Measurements from ENCODE around the gene IQGAP1. TPM values are rescaled to one million over a fixed set of nuclear protein-coding genes. Genes with fewer than 3 reads are reported as not detected.
"Not testable (repeated sequence)": the region's sequence is repeated elsewhere in the genome, so short reads cannot be mapped to it uniquely, and the experiment has no call there.

IQGAP1 gene
- total RNA-seq, 1 donor from 2014 or later = 227 TPM

- ChIA-PET CTCF (interaction anchor here (0.9 to 1.9 kb wide), 3 partner anchors 40 to 115 kb away, joined by 3 read pairs; no protein-coding TSS in a partner anchor), POLR2A (no interaction called here)
- no peak overlapping the region for H3K27ac Mint-ChIP-seq
- TF ChIP-seq CTCF (IDR thresholded peaks at IDR 0.05) = no peak
- H3K36me3 Mint-ChIP-seq (ENCODE audit: low read depth) = peaks cover 27% of the 10 kb centered on the region
- ATAC-seq (ENCODE audit: low read depth) (no peak), DNase-seq (no peak)
- H3K27me3 Mint-ChIP-seq = no peaks in the 10 kb centered on the region
- H3K9me3 Mint-ChIP-seq = peaks cover 2% of the 10 kb centered on the region
- no peak overlapping the region for H3K4me3 Mint-ChIP-seq
- intact Hi-C loops (cut with micrococcal nuclease) = no loop called here
- peaks cover 69% of the 10 kb centered on the region for H3K4me1 Mint-ChIP-seq
Measured at GRCh38 chr15:90407871-90408317, 19.9 kb downstream of the IQGAP1 start.

GRCh38 chr15:90408657-90409056, 20.6 kb downstream of the IQGAP1 start:
- DNase-seq (no peak), ATAC-seq (ENCODE audit: low read depth) (no peak)
- Mint-ChIP-seq H3K27me3 (no peaks in the 10 kb centered on the region), H3K4me1 (peaks cover 75% of the 10 kb centered on the region), H3K4me3 (no peak overlapping the region), H3K36me3 (ENCODE audit: low read depth) (peaks cover 27% of the 10 kb centered on the region), H3K9me3 (peaks cover 2% of the 10 kb centered on the region), H3K27ac (no peak overlapping the region)
- CTCF ChIA-PET = interaction anchor here (1.9 kb wide), 1 partner anchor 116 kb away, joined by 3 read pairs; no protein-coding TSS in a partner anchor
- TF ChIP-seq CTCF (IDR thresholded peaks at IDR 0.05) = no peak
- POLR2A ChIA-PET = no interaction called here
- intact Hi-C loops (cut with micrococcal nuclease) = no loop called here

- H3K27me3 Mint-ChIP-seq; H3K9me3 Mint-ChIP-seq; ATAC-seq (ENCODE audit: low read depth); CTCF ChIA-PET; intact Hi-C loops (cut with micrococcal nuclease); POLR2A ChIA-PET; H3K27ac Mint-ChIP-seq; DNase-seq; H3K4me3 Mint-ChIP-seq: not testable (repeated sequence)
- peaks cover 23% of the 10 kb centered on the region for H3K36me3 Mint-ChIP-seq (ENCODE audit: low read depth)
- H3K4me1 Mint-ChIP-seq = peaks cover 80% of the 10 kb centered on the region
Measured at GRCh38 chr15:90409587-90409986, 21.5 kb downstream of the IQGAP1 start.

- H3K9me3 Mint-ChIP-seq; ATAC-seq (ENCODE audit: low read depth); H3K27me3 Mint-ChIP-seq; intact Hi-C loops (cut with micrococcal nuclease); H3K27ac Mint-ChIP-seq; H3K4me3 Mint-ChIP-seq; POLR2A ChIA-PET; CTCF ChIA-PET; DNase-seq: not testable (repeated sequence)
- peaks cover 23% of the 10 kb centered on the region for H3K36me3 Mint-ChIP-seq (ENCODE audit: low read depth)
- peaks cover 78% of the 10 kb centered on the region for H3K4me1 Mint-ChIP-seq
Measured at GRCh38 chr15:90410316-90410715, 22.3 kb downstream of the IQGAP1 start.

- DNase-seq (no peak), ATAC-seq (ENCODE audit: low read depth) (no peak)
- Mint-ChIP-seq H3K9me3 (peaks cover 2% of the 10 kb centered on the region), H3K27ac (peak overlapping the region; percentile 41), H3K27me3 (no peaks in the 10 kb centered on the region), H3K4me1 (peaks cover 77% of the 10 kb centered on the region), H3K4me3 (no peak overlapping the region), H3K36me3 (ENCODE audit: low read depth) (peaks cover 26% of the 10 kb centered on the region)
- ChIA-PET CTCF (no interaction called here), POLR2A (no interaction called here)
- intact Hi-C loops (cut with micrococcal nuclease) = no loop called here
- no peak for TF ChIP-seq CTCF (IDR thresholded peaks at IDR 0.05)
Measured at GRCh38 chr15:90411176-90411575, 23.1 kb downstream of the IQGAP1 start.

- Mint-ChIP-seq H3K27ac (peak overlapping the region; percentile 13), H3K4me3 (peak overlapping the region; percentile 46), H3K27me3 (no peaks in the 10 kb centered on the region), H3K4me1 (peaks cover 71% of the 10 kb centered on the region), H3K36me3 (ENCODE audit: low read depth) (peaks cover 29% of the 10 kb centered on the region), H3K9me3 (peaks cover 2% of the 10 kb centered on the region)
- ChIA-PET CTCF (no interaction called here), POLR2A (interaction anchor here (2.0 kb wide), 1 partner anchor 24 kb away, joined by 15 read pairs; the partner anchor contains the start of gene IQGAP1)
- intact Hi-C loops (cut with micrococcal nuclease) = no loop called here
- DNase-seq (no peak), ATAC-seq (ENCODE audit: low read depth) (peak; percentile 91)
- TF ChIP-seq CTCF (IDR thresholded peaks at IDR 0.05) = no peak
Measured at GRCh38 chr15:90412356-90413194, 24.5 kb downstream of the IQGAP1 start.
